Neural progenitor cell (in vitro differentiated cells): ENCODE data around the gene TMEM109. TPM values are rescaled to one million over a fixed set of nuclear protein-coding genes. Genes with fewer than 3 reads are reported as not detected.

Source experiments
- DNase-seq: peaks from one replicate; pipeline ENCODE4 v3.0.0-alpha.2; 2016; ENCODE audit warnings: low spot score
- H2AFZ ChIP-seq: fragments of 200-600 bp; sonication (generic); replicated peaks from 2 replicates; pipeline ENCODE4 v1.6.1; 2016; ENCODE audit warnings: antibody characterized with exemption
- H3F3A ChIP-seq: fragments of 200-600 bp; sonication (generic); 2 replicates; pipeline ENCODE4 v1.6.1; 2016; ENCODE audit warnings: antibody characterized with exemption, low read depth
- H3K27ac ChIP-seq: fragments of 200-600 bp; sonication (generic); 2 replicates; pipeline ENCODE4 v1.5.1; 2016; ENCODE audit warnings: mild to moderate bottlenecking
- H3K27me3 ChIP-seq: fragments of 200-600 bp; sonication (generic); 2 replicates; pipeline ENCODE4 v1.6.1; 2016; ENCODE audit warnings: mild to moderate bottlenecking, moderate library complexity
- H3K36me3 ChIP-seq: fragments of 200-600 bp; sonication (generic); 2 replicates; pipeline ENCODE4 v1.5.1; 2016
- H3K4me1 ChIP-seq: fragments of 200-600 bp; sonication (generic); 2 replicates; pipeline ENCODE4 v1.6.1; 2016; ENCODE audit warnings: mixed run types
- H3K4me2 ChIP-seq: fragments of 200-600 bp; sonication (generic); 2 replicates; pipeline ENCODE4 v1.6.1; 2016
- H3K4me3 ChIP-seq: fragments of 200-600 bp; sonication (generic); 2 replicates; pipeline ENCODE4 v1.5.1; 2016
- H3K79me2 ChIP-seq: fragments of 200-600 bp; sonication (generic); 2 replicates; pipeline ENCODE4 v1.6.1; 2016; ENCODE audit warnings: low read depth
- H3K9ac ChIP-seq: fragments of 200-600 bp; sonication (generic); 2 replicates; pipeline ENCODE4 v1.6.1; 2016
- H3K9me3 ChIP-seq: fragments of 200-600 bp; sonication (generic); 2 replicates; pipeline ENCODE4 v1.5.1; 2016; ENCODE audit warnings: low read depth
- H4K20me1 ChIP-seq: fragments of 200-600 bp; sonication (generic); 2 replicates; pipeline ENCODE4 v1.6.1; 2016; ENCODE audit warnings: low read depth
- H3K27ac Mint-ChIP-seq: 3 replicates; pipeline ENCODE4 v1.8.0; 2021; ENCODE audit warnings: mixed read lengths
- H3K27me3 Mint-ChIP-seq: 2 replicates; pipeline ENCODE4 v1.8.0; 2022; ENCODE audit warnings: low read depth, mild to moderate bottlenecking, inconsistent platforms, moderate library complexity, mixed read lengths; ENCODE audit not compliant: insufficient read depth
- H3K36me3 Mint-ChIP-seq: 3 replicates; pipeline ENCODE4 v1.8.0; 2021; ENCODE audit warnings: mixed read lengths
- H3K4me1 Mint-ChIP-seq: 3 replicates; pipeline ENCODE4 v1.8.0; 2021; ENCODE audit warnings: mixed read lengths
- H3K4me3 Mint-ChIP-seq: 3 replicates; pipeline ENCODE4 v1.8.0; 2021; ENCODE audit warnings: mild to moderate bottlenecking, moderate library complexity, mixed read lengths
- H3K9me3 Mint-ChIP-seq: 3 replicates; pipeline ENCODE4 v1.8.0; 2020; ENCODE audit warnings: mixed read lengths
- EZH2 ChIP-seq: fragments of 200-600 bp; sonication (generic); IDR thresholded peaks from 2 replicates; pipeline ENCODE4 v1.6.1; 2017; ENCODE audit warnings: antibody characterized with exemption, mild to moderate bottlenecking, moderate library complexity
- EZH2phosphoT487 ChIP-seq: fragments of 200-600 bp; sonication (generic); IDR thresholded peaks from 2 replicates; pipeline ENCODE4 v1.6.1; 2017; ENCODE audit warnings: antibody characterized with exemption
- total RNA-seq: library from RNA; depleted of rRNA; stranded (reverse); fragments of >200 nt; gene quantifications from 2 replicates; pipeline ENCODE4 v1.2.3, GENCODE V29; 2015; ENCODE audit warnings: low replicate concordance
- TF ChIP-seq, protein P1 (sequence below): fragments of 200-600 bp; sonication (generic); IDR thresholded peaks from 2 replicates; pipeline ENCODE4 v1.5.1; 2017; ENCODE audit warnings: antibody characterized with exemption, mild to moderate bottlenecking

Gene TMEM109
- total RNA-seq, 1 donor from 2014 or later: 22.4 TPM

DNA sequence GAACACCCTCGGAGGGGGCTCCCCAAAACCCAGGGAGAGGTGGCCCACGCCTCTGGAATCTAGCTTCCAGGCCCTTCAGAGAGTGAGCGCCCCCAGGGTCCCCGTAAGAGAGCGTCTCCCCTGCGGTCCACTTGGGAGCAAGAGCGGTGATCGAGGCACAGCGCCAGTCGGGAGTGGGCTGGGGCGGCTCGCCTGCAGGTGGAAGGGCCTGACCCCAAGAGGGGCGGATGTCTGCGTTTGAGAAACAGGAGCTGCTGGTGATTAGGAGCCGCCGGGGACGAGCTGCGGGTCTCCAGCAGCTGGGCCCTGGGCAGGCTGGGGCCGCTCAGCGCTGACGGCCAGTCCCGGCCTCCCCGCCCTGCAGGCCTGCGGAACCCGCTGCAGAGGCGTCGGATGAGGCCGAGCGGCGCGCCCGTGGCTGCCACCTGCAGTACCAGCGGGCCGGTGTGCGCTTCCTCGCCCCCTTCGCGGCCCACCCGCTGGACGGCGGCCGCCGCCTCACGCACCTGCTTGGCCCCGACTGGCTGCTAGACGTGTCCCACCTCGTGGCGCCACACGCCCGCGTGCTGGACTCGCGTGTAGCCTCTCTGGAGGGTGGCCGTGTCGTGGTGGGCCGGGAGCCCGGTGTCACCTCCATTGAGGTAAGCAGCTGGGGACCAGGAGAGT lies 20.3 kb downstream of the TMEM109 start:
- Histone ChIP-seq H3K9me3 (no peaks in the 10 kb centered on the region), H2AFZ (no peak overlapping the region), H3K4me3 (no peak overlapping the region), H3K79me2 (no peaks in the 10 kb centered on the region), H3K9ac (no peak overlapping the region), H3K27me3 (no peaks in the 10 kb centered on the region), H3K4me2 (no peak overlapping the region), H3K27ac (no peak overlapping the region), H4K20me1 (peaks cover 15% of the 10 kb centered on the region), H3K4me1 (peaks cover 8% of the 10 kb centered on the region), H3K36me3 (no peaks in the 10 kb centered on the region), H3F3A (peaks cover 4% of the 10 kb centered on the region)
- Mint-ChIP-seq H3K27ac (no peak overlapping the region), H3K27me3 (peaks cover 9% of the 10 kb centered on the region), H3K4me1 (peaks cover 16% of the 10 kb centered on the region), H3K4me3 (no peak overlapping the region), H3K9me3 (no peaks in the 10 kb centered on the region), H3K36me3 (peaks cover 20% of the 10 kb centered on the region)
- TF ChIP-seq, protein P1, sequence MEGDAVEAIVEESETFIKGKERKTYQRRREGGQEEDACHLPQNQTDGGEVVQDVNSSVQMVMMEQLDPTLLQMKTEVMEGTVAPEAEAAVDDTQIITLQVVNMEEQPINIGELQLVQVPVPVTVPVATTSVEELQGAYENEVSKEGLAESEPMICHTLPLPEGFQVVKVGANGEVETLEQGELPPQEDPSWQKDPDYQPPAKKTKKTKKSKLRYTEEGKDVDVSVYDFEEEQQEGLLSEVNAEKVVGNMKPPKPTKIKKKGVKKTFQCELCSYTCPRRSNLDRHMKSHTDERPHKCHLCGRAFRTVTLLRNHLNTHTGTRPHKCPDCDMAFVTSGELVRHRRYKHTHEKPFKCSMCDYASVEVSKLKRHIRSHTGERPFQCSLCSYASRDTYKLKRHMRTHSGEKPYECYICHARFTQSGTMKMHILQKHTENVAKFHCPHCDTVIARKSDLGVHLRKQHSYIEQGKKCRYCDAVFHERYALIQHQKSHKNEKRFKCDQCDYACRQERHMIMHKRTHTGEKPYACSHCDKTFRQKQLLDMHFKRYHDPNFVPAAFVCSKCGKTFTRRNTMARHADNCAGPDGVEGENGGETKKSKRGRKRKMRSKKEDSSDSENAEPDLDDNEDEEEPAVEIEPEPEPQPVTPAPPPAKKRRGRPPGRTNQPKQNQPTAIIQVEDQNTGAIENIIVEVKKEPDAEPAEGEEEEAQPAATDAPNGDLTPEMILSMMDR: no peak
- TF ChIP-seq EZH2phosphoT487 (no peak), EZH2 (no peak)
- no peak for DNase-seq

DNA sequence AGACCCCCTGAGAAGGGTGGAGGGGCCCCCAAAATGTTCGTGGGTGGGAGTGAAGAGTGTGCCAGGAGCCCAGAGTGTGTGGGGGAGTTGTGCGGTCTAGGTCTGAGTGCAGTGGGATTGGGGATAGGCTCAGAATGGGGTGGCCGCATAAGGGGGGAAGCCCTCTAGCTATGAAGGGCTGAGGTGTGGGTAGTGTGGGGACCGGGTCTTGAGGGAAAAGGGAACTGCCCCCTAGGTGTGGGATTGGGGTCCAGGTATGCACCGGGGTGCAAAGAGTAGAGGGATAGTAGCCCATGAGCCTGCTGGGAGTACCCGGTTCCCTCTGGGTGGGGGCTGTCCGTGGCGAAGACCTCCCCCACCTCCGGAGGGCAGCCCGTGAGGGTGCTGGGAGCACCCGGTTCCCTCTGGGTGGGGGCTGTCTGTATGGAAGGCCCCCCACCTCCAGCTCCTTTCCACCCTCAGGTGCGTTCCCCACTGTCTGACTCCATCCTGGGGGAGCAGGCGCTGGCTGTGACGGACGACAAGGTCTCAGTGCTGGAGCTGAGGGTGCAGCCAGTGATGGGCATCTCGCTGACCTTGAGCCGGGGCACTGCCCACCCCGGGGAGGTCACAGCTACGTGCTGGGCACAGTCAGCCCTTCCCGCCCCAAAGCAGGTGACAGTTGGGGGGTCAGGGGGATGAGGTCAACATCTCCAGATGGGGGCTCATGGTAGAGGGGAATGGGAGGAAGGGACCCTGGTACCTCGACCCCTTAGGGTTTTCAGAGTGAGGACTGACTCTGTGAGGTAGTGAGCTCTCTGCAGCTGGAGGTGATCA lies 21.0 kb downstream of the TMEM109 start:
- Histone ChIP-seq H3K4me3 (no peak overlapping the region), H2AFZ (no peak overlapping the region), H3K4me1 (peaks cover 8% of the 10 kb centered on the region), H3K27ac (no peak overlapping the region), H3F3A (peaks cover 4% of the 10 kb centered on the region), H3K4me2 (no peak overlapping the region), H4K20me1 (peaks cover 15% of the 10 kb centered on the region), H3K79me2 (no peaks in the 10 kb centered on the region), H3K9me3 (no peaks in the 10 kb centered on the region), H3K36me3 (no peaks in the 10 kb centered on the region), H3K27me3 (no peaks in the 10 kb centered on the region), H3K9ac (no peak overlapping the region)
- peaks cover 13% of the 10 kb centered on the region for H3K36me3 Mint-ChIP-seq
- peaks cover 16% of the 10 kb centered on the region for H3K4me1 Mint-ChIP-seq
- H3K27me3 Mint-ChIP-seq: peaks cover 10% of the 10 kb centered on the region
- H3K9me3 Mint-ChIP-seq: no peaks in the 10 kb centered on the region
- TF ChIP-seq EZH2 (no peak), EZH2phosphoT487 (no peak)
- TF ChIP-seq, protein P1: no peak
- H3K4me3 Mint-ChIP-seq: no peak overlapping the region
- no peak for DNase-seq
- no peak overlapping the region for H3K27ac Mint-ChIP-seq

DNA sequence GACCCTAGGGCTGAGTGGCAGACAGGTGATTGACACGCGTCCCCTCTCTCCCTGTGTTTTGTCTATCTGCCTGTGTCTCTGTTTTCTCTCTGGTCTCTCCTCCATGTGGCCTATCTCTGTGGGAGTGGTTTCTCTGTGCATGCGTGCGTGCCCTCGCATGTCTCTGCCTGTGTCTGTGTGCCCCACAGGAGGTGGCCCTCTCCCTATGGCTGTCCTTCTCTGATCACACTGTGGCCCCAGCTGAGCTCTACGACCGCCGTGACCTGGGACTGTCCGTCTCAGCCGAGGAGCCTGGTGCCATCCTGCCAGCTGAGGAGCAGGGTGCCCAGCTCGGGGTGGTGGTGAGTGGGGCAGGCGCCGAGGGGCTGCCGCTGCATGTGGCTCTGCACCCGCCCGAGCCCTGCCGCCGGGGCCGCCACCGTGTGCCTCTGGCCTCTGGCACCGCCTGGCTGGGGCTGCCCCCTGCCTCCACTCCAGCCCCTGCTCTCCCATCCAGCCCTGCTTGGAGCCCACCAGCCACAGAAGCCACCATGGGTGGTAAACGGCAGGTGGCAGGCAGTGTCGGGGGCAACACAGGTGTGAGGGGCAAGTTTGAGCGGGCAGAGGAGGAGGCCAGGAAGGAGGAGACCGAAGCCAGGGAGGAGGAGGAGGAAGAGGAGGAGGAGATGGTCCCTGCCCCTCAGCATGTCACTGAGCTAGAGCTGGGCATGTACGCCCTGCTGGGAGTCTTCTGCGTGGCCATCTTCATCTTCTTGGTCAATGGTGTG lies 21.9 kb downstream of the TMEM109 start:
- no peak overlapping the region for H3K4me2 ChIP-seq
- H3K4me1 ChIP-seq: peaks cover 8% of the 10 kb centered on the region
- peaks cover 15% of the 10 kb centered on the region for H4K20me1 ChIP-seq
- H2AFZ ChIP-seq: no peak overlapping the region
- no peak overlapping the region for H3K9ac ChIP-seq
- DNase-seq: no peak
- no peaks in the 10 kb centered on the region for H3K27me3 ChIP-seq
- no peaks in the 10 kb centered on the region for H3K36me3 ChIP-seq
- Mint-ChIP-seq H3K4me1 (peaks cover 16% of the 10 kb centered on the region), H3K4me3 (no peak overlapping the region), H3K27ac (no peak overlapping the region), H3K36me3 (peaks cover 12% of the 10 kb centered on the region), H3K9me3 (no peaks in the 10 kb centered on the region), H3K27me3 (peaks cover 11% of the 10 kb centered on the region)
- H3F3A ChIP-seq: peaks cover 4% of the 10 kb centered on the region
- no peaks in the 10 kb centered on the region for H3K9me3 ChIP-seq
- H3K79me2 ChIP-seq: no peaks in the 10 kb centered on the region
- H3K4me3 ChIP-seq: no peak overlapping the region
- TF ChIP-seq, protein P1: no peak
- TF ChIP-seq EZH2phosphoT487 (no peak), EZH2 (no peak)
- H3K27ac ChIP-seq: no peak overlapping the region
